HG03064 (cell line): ENCODE results near the gene MSH4.
A peak's percentile ranks its signal among the peaks of the same experiment; 100 is the strongest.
"Not testable (repeated sequence)": the region's sequence is repeated elsewhere in the genome, so short reads cannot be mapped to it uniquely, and the experiment has no call there.

Experiments used
- ATAC-seq: cut with Tn5 transposase; IDR thresholded peaks from one replicate; pipeline ENCODE4 v1.9.1; 2021; ENCODE audit warnings: low read depth; ENCODE audit not compliant: unreplicated experiment

The MSH4 gene

GRCh38 chr1:75796376-75797272 lies at the start of gene MSH4:
MSH4 (plus strand) TSS chr1:75796882; CDS start chr1:75796986, 104 bp downstream.
- ATAC-seq: no peak

DNA sequence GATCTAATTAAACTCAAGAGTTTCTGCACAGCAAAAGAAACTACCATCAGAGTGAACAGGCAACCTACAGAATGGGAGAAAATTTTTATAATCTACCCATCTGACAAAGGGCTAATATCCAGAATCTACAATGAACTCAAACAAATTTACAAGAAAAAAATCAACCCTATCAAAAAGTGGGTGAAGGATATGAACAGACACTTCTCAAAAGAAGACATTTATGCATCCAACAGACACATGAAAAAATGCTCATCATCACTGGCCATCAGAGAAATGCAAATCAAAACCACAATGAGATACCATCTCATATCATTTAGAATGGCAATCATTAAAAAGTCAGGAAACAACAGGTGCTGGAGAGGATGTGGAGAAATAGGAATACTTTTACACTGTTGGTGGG lies 39.5 kb upstream of the MSH4 start:
- not testable (repeated sequence) for ATAC-seq

- ATAC-seq: not testable (repeated sequence)
These were observed 38.1 kb upstream of the MSH4 start for GRCh38 chr1:75758543-75758942.

- no peak for ATAC-seq
These were observed 32.5 kb upstream of the MSH4 start for GRCh38 chr1:75764057-75764655.

DNA sequence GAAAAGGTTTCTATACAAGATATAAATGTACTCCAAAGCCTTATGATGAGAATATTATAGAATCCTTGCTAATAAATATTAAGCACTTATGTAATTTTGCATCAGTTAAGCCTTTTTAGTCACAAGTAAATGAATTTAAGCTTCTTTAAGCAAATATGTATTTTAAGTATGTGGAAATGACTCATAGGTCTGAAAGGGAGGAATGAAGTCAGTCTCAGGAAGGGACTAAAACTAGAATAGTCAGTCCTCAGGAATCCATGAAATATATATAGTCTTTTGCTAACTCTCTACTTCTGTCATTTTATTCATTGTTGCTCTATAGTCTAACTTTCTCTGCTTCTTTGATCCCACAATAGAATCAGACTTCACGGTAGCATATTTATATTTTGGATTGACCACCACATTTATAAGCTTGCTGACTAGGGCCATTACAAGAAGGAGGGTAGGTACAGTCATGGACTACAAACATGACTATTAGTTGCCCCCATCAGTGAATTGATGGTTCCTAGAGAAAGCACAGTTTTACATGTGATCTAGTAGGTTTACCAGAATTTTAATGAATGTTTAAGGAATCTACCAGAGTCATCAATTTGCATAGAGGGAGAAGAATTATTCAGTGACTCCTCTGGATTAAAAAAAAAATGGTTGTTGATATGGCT lies 30.9 kb upstream of the MSH4 start:
- no peak for ATAC-seq

DNA sequence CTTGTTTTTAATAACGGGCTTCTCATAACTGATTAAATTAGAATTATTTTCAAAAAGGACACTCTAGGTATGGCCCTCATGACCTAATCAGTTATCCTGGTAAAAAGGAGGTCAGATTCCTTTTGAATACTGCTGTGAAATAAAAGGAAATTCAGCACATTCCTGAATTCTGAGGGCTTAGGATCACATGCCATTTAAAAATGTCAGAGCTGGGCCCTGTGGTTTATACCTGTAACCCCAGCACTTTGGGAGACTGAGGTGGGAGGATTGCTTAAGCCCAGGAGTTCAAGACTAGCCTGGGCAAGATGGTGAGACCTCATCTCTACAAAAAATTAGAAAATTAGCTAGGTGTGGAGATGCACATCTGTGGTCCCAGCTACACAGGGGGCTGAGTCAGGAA lies 28.7 kb upstream of the MSH4 start:
- no peak for ATAC-seq

- ATAC-seq: no peak
These were observed 25.9 kb upstream of the MSH4 start for GRCh38 chr1:75770761-75771160.

DNA sequence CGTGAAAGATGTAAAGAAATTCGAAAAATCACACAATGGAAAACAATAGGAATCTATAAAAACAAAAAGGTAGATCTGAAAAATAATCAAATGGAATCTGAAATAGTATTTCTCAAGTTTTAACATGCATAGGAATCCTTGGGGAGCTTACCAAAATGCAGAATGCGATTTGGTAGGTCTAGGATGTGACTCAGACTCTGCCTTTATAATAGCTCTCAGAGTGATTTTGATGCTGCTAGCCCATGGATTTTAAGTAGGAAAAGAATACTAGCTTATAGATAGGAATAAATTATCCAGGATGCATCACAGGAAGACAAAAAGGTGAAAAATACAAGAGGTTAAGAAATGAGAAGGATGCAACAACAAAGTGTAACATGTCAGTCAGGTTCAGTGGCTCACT lies 24.7 kb upstream of the MSH4 start:
- no peak for ATAC-seq

- ATAC-seq: not testable (repeated sequence)
These were observed 18.9 kb upstream of the MSH4 start for GRCh38 chr1:75777812-75778211.

DNA sequence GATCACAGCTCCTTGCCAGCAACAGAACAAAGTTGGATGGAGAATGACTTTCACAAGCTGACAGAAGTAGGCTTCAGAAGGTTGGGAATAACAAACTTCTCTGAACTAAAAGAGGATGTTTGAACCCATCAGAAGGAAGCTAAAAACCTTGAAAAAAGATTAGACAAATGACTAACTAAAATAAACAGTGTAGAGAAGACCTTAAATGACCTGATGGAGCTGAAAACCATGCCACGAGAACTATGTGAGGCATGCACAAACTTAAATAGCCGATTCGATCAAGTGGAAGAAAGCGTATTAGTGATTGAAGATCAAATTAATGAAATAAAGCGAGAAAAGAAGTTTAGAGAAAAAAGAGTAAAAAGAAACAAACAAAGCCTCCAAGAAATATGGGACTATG lies 18.0 kb upstream of the MSH4 start:
- ATAC-seq: not testable (repeated sequence)

DNA sequence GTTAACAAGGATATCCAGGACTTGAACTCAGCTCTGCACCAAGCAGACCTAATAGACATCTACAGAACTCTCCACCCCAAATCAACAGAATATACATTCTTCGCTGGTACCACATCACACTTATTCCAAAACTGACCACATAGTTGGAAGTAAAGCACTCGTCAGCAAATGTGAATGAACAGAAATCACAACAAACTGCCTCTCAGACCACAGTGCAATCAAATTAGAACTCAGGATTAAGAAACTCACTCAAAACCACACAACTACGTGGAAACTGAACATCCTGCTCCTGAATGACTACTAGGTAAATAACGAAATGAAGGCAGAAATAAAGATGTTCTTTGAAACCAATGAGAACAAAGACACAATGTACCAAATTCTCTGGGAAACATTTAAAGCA lies 16.5 kb upstream of the MSH4 start:
- not testable (repeated sequence) for ATAC-seq

GRCh38 chr1:75783920-75784319 lies 12.8 kb upstream of the MSH4 start:
- ATAC-seq: not testable (repeated sequence)

- ATAC-seq: peak; percentile 26
These were observed 11.2 kb upstream of the MSH4 start for GRCh38 chr1:75785320-75785982.

- peak; percentile 75 for ATAC-seq
These were observed 10.5 kb upstream of the MSH4 start, which contains the start of gene RABGGTB for GRCh38 chr1:75785983-75786853. RABGGTB (plus strand) TSS chr1:75786256; CDS start chr1:75786272, 16 bp downstream.

- ATAC-seq: no peak
These were observed 9.7 kb upstream of the MSH4 start for GRCh38 chr1:75786901-75787493.

GRCh38 chr1:75787524-75787923 lies 9.2 kb upstream of the MSH4 start:
- no peak for ATAC-seq

DNA sequence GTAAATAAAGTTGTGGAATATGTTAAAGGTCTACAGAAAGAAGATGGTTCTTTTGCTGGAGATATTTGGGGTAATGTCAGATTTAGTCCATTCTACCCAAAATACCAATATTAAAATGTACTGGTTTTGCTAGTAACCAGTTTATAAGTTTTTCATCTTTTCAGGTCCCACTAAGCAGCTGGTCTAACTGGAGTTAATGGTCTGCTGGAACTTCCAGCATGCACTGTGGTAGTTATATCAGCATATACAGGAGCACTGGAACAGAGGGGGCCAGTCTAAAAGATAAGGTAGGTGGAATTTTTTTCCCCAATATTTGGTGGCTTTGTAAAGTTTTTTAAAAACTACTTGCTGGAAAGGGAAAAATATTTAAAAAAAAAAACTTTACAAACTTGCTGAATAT lies 6.7 kb upstream of the MSH4 start:
- ATAC-seq: no peak

- ATAC-seq: no peak
These were observed 5.7 kb upstream of the MSH4 start for GRCh38 chr1:75791022-75791421.

GRCh38 chr1:75792091-75792490 lies 4.6 kb upstream of the MSH4 start:
- no peak for ATAC-seq
